Activated naive CD8-positive, alpha-beta T cell treated with anti-CD3 and anti-CD28 coated beads, Interleukin-2, amount 50 U/mL, for 24 hours (primary cell): ENCODE results near the gene MDM2.
"Not testable (repeated sequence)": the region's sequence is repeated elsewhere in the genome, so short reads cannot be mapped to it uniquely, and the experiment has no call there.

Experiments
- ATAC-seq: fragments of 150-1000 bp; cut with Tn5 transposase; one replicate; pipeline ENCODE4 v1.10.0; 2021
- DNase-seq: peaks from one replicate; pipeline ENCODE4 v3.0.0; 2021
- H3K27ac Mint-ChIP-seq: one replicate; pipeline ENCODE4 v1.8.0; 2021; ENCODE audit warnings: mild to moderate bottlenecking, mixed read lengths
- H3K27me3 Mint-ChIP-seq: one replicate; pipeline ENCODE4 v1.8.0; 2021; ENCODE audit warnings: mixed read lengths
- H3K36me3 Mint-ChIP-seq: one replicate; pipeline ENCODE4 v1.8.0; 2021; ENCODE audit warnings: low read depth, mixed read lengths
- H3K4me1 Mint-ChIP-seq: one replicate; pipeline ENCODE4 v1.8.0; 2021; ENCODE audit warnings: mixed read lengths
- H3K4me3 Mint-ChIP-seq: one replicate; pipeline ENCODE4 v1.8.0; 2021; ENCODE audit warnings: mild to moderate bottlenecking, moderate library complexity, mixed read lengths
- H3K9me3 Mint-ChIP-seq: one replicate; pipeline ENCODE4 v1.8.0; 2021; ENCODE audit warnings: mixed read lengths

The MDM2 gene

GRCh38 chr12:68792952-68793351, 15.0 kb upstream of the MDM2 start:
- DNase-seq (no peak), ATAC-seq (peak; percentile 92)
- H3K27me3 Mint-ChIP-seq: no peaks in the 10 kb centered on the region
- H3K36me3 Mint-ChIP-seq: no peaks in the 10 kb centered on the region
- no peak overlapping the region for H3K4me3 Mint-ChIP-seq
- no peaks in the 10 kb centered on the region for H3K4me1 Mint-ChIP-seq
- H3K9me3 Mint-ChIP-seq: no peaks in the 10 kb centered on the region
- no peak overlapping the region for H3K27ac Mint-ChIP-seq

- Mint-ChIP-seq H3K27ac (no peak overlapping the region), H3K4me1 (no peaks in the 10 kb centered on the region), H3K36me3 (no peaks in the 10 kb centered on the region), H3K27me3 (no peaks in the 10 kb centered on the region), H3K4me3 (no peak overlapping the region), H3K9me3 (no peaks in the 10 kb centered on the region)
- DNase-seq (no peak), ATAC-seq (no peak)
These were observed 14.5 kb upstream of the MDM2 start for GRCh38 chr12:68793436-68793835.

- Mint-ChIP-seq H3K27me3 (no peaks in the 10 kb centered on the region), H3K27ac (no peak overlapping the region), H3K9me3 (no peaks in the 10 kb centered on the region), H3K4me1 (no peaks in the 10 kb centered on the region), H3K36me3 (no peaks in the 10 kb centered on the region), H3K4me3 (no peak overlapping the region)
- no peak for DNase-seq
- no peak for ATAC-seq
These were observed 13.9 kb upstream of the MDM2 start for GRCh38 chr12:68793975-68794652.

- H3K36me3 Mint-ChIP-seq: no peaks in the 10 kb centered on the region
- H3K27me3 Mint-ChIP-seq: no peaks in the 10 kb centered on the region
- H3K9me3 Mint-ChIP-seq: no peaks in the 10 kb centered on the region
- H3K4me3 Mint-ChIP-seq: no peak overlapping the region
- no peak for ATAC-seq
- no peak overlapping the region for H3K27ac Mint-ChIP-seq
- H3K4me1 Mint-ChIP-seq: no peaks in the 10 kb centered on the region
- DNase-seq: no peak
These were observed 13.2 kb upstream of the MDM2 start for GRCh38 chr12:68794653-68795251.

- DNase-seq: no peak
- H3K36me3 Mint-ChIP-seq: no peaks in the 10 kb centered on the region
- no peaks in the 10 kb centered on the region for H3K4me1 Mint-ChIP-seq
- no peaks in the 10 kb centered on the region for H3K9me3 Mint-ChIP-seq
- H3K4me3 Mint-ChIP-seq: no peak overlapping the region
- H3K27me3 Mint-ChIP-seq: no peaks in the 10 kb centered on the region
- H3K27ac Mint-ChIP-seq: no peak overlapping the region
- no peak for ATAC-seq
These were observed 11.6 kb upstream of the MDM2 start for GRCh38 chr12:68796399-68796798.

GRCh38 chr12:68798882-68799234, 9.1 kb upstream of the MDM2 start:
- H3K9me3 Mint-ChIP-seq: no peaks in the 10 kb centered on the region
- H3K36me3 Mint-ChIP-seq: no peaks in the 10 kb centered on the region
- no peaks in the 10 kb centered on the region for H3K4me1 Mint-ChIP-seq
- ATAC-seq: no peak
- H3K27me3 Mint-ChIP-seq: no peaks in the 10 kb centered on the region
- H3K27ac Mint-ChIP-seq: no peak overlapping the region
- H3K4me3 Mint-ChIP-seq: no peak overlapping the region
- no peak for DNase-seq

GRCh38 chr12:68800294-68800693, 7.7 kb upstream of the MDM2 start:
- Mint-ChIP-seq H3K36me3 (no peaks in the 10 kb centered on the region), H3K27me3 (no peaks in the 10 kb centered on the region), H3K9me3 (no peaks in the 10 kb centered on the region), H3K4me3 (no peak overlapping the region), H3K4me1 (no peaks in the 10 kb centered on the region), H3K27ac (no peak overlapping the region)
- DNase-seq: no peak
- no peak for ATAC-seq

- H3K4me3 Mint-ChIP-seq, DNase-seq, H3K27ac Mint-ChIP-seq, ATAC-seq, H3K27me3 Mint-ChIP-seq, H3K4me1 Mint-ChIP-seq, H3K36me3 Mint-ChIP-seq, H3K9me3 Mint-ChIP-seq: not testable (repeated sequence)
These were observed 6.9 kb upstream of the MDM2 start for GRCh38 chr12:68801124-68801523.

GRCh38 chr12:68802372-68802745, 5.6 kb upstream of the MDM2 start:
- H3K9me3 Mint-ChIP-seq, ATAC-seq, DNase-seq, H3K4me1 Mint-ChIP-seq, H3K27ac Mint-ChIP-seq, H3K27me3 Mint-ChIP-seq, H3K36me3 Mint-ChIP-seq, H3K4me3 Mint-ChIP-seq: not testable (repeated sequence)

- H3K36me3 Mint-ChIP-seq, H3K4me3 Mint-ChIP-seq, H3K9me3 Mint-ChIP-seq, H3K27me3 Mint-ChIP-seq, DNase-seq, H3K27ac Mint-ChIP-seq, ATAC-seq: not testable (repeated sequence)
- H3K4me1 Mint-ChIP-seq: peaks cover 10% of the 10 kb centered on the region
These were observed 4.9 kb upstream of the MDM2 start for GRCh38 chr12:68802911-68803651.

- no peak for ATAC-seq
- no peak for DNase-seq
- Mint-ChIP-seq H3K27me3 (peaks cover 2% of the 10 kb centered on the region), H3K4me1 (peaks cover 15% of the 10 kb centered on the region), H3K27ac (no peak overlapping the region), H3K4me3 (no peak overlapping the region), H3K9me3 (no peaks in the 10 kb centered on the region), H3K36me3 (peaks cover 6% of the 10 kb centered on the region)
These were observed 3.9 kb upstream of the MDM2 start for GRCh38 chr12:68803948-68804656.

- ATAC-seq (no peak), DNase-seq (no peak)
- Mint-ChIP-seq H3K27ac (no peak overlapping the region), H3K36me3 (peaks cover 14% of the 10 kb centered on the region), H3K27me3 (peaks cover 2% of the 10 kb centered on the region), H3K4me1 (peaks cover 22% of the 10 kb centered on the region), H3K9me3 (no peaks in the 10 kb centered on the region), H3K4me3 (no peak overlapping the region)
These were observed 3.1 kb upstream of the MDM2 start for GRCh38 chr12:68804657-68805591.

- Mint-ChIP-seq H3K9me3 (no peaks in the 10 kb centered on the region), H3K27ac (no peak overlapping the region), H3K27me3 (peaks cover 2% of the 10 kb centered on the region), H3K36me3 (peaks cover 15% of the 10 kb centered on the region), H3K4me3 (no peak overlapping the region), H3K4me1 (peaks cover 24% of the 10 kb centered on the region)
- ATAC-seq (no peak), DNase-seq (no peak)
These were observed 2.3 kb upstream of the MDM2 start for GRCh38 chr12:68805592-68806120.
